ENCODE results near the gene TNS4.

The TNS4 gene

DNA sequence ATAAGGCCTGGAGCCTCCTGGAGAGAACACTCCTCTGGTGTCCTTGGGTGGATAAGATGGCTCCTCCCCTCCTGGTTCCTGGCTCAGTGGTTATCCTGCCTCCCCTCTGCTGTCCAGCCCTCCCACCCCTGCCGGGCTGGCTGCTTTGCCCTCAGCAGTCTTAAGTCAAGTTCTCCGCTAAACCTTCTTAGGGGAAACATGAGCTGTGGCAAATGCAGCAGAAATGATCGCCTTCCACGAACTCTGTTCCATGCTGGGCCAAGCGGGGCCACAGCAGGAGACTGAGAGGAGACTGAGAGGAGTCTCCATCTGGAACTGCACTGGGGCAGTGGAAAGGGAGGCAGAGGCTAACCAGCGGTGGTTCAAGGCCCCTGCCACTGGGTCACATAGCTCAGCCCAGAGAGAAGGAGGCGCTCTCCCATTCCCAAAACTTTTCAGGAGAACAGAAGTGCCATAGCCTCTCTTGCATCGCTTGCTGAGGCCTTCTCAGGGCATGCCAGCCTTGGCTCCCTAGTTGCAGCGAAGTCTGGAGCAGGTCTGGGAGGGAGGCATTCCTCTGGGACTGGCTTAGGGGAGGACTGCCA, 26.9 kb downstream of the TNS4 start:
- Histone ChIP-seq H3K4me2 (no peak overlapping the region), H3K9me3 (peaks cover 21% of the 10 kb centered on the region), H3K4me1 (peaks cover 32% of the 10 kb centered on the region), H3K27me3 (no peaks in the 10 kb centered on the region), H4K20me1 (no peaks in the 10 kb centered on the region), H3K4me3 (no peak overlapping the region), H3K27ac (no peak overlapping the region; the same call in 1 of the 2 replicates), H3K9ac (no peak overlapping the region), H3K36me3 (0 out of 2 replicates have a peak, but pooled peaks cover 5% of the 10 kb centered on the region)
- no peak for TF ChIP-seq Cebpa-rat (IDR thresholded peaks at IDR 0.05)

DNA sequence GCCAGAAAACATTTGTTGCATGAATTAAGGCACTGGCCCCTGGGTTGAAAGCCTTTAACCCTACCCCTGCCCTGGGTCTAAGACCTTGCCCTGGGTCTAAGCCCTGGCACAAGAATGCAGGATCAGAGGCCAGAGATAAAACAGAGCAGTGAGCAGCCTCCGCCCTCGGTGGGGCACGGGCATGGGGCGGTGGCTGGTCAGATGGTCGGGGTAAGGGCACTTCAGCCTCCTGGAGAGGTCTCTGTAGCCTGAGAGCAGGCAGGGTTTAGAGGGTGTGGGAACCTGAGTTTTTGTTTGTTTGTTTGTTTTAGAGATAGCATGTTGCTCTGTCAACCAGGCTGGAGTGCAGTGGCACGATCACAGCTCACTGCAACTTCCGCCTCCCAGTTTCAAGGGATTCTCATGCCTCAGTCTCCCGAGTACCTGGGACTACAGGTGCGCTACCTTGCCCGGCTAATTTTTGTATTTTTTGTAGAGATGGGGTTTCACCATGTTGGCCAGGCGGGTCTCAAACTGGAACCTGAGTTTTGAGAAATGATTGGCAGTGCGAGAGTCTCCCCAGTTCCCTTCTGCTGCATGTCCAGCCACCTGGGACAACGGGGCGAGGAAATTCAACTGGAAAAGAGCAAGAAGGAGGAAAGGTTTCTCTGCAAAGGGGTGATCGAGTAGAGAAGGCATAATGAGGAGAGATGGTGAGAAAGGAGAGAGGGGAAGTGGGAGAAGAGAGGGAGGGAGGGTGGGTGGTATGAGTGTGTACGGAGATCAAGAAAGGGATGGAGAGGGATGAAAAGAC, 27.7 kb downstream of the TNS4 start:
- no peak for TF ChIP-seq Cebpa-rat (IDR thresholded peaks at IDR 0.05)
- Histone ChIP-seq H3K9ac (no peak overlapping the region), H3K27me3 (no peaks in the 10 kb centered on the region), H3K27ac (no peak overlapping the region), H3K4me3 (no peak overlapping the region), H3K4me1 (peaks cover 25% of the 10 kb centered on the region), H3K36me3 (0 out of 2 replicates have a peak, but pooled peaks cover 5% of the 10 kb centered on the region), H4K20me1 (no peaks in the 10 kb centered on the region), H3K4me2 (no peak overlapping the region), H3K9me3 (peaks cover 21% of the 10 kb centered on the region)

- no peak overlapping the region for H3K9ac ChIP-seq
- no peak overlapping the region for H3K4me2 ChIP-seq
- H3K4me3 ChIP-seq, result no peak overlapping the region
- no peak overlapping the region for H3K27ac ChIP-seq
- no peaks in the 10 kb centered on the region for H4K20me1 ChIP-seq
- TF ChIP-seq Cebpa-rat (IDR thresholded peaks at IDR 0.05), result no peak
- peaks cover 20% of the 10 kb centered on the region for H3K4me1 ChIP-seq
- peaks cover 20% of the 10 kb centered on the region for H3K9me3 ChIP-seq
- H3K27me3 ChIP-seq, result no peaks in the 10 kb centered on the region
- H3K36me3 ChIP-seq, result 0 out of 2 replicates have a peak, but pooled peaks cover 5% of the 10 kb centered on the region
Observed at GRCh38 chr17:40472733-40473452, 28.5 kb downstream of the TNS4 start.

DNA sequence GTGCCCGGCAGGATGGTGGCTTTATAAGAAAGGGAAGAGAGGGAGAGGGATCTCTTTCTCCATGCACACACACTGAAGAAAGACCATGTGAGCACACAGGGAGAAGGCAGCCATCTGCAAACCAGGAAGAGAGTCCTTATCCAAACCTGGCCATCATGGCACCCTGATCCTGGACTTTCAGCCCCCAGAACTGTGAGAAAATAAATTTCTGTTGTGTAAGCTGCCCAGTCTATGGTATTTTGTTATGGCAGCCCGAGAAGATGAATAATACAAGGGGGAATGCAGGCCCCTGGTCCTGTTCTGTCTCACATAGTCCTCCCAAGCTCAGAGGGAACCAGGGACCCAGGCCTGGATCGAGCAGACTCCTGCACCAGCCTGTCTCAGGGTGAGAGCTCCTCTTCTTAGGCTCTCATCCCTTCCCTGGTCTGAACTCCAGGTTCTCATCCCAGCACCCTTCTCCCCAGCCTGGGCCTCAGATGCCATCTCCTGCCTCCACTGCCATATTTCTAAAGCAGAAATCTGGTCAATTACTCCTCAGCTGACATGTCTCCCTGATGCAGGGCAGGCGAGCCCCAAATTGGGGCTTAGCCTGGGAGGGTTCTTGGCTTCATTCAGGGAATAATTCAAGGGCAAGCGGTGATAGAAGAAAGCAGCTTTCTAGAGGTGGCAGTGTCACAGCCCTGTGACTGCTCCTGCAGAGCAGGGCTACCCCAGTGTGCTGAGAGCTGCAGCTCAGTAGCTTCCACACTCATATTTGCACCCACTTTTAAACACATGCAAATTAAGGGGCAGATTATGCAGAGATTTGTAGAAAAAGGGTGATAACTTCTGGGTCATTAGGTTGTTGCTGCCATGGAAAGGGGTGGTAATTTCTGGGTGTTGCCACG, 29.3 kb downstream of the TNS4 start:
- H3K27me3 ChIP-seq, result no peaks in the 10 kb centered on the region
- H3K9me3 ChIP-seq, result peaks cover 18% of the 10 kb centered on the region
- H4K20me1 ChIP-seq, result no peaks in the 10 kb centered on the region
- TF ChIP-seq Cebpa-rat (IDR thresholded peaks at IDR 0.05), result no peak
- H3K4me3 ChIP-seq, result no peak overlapping the region
- H3K4me2 ChIP-seq, result no peak overlapping the region
- H3K27ac ChIP-seq, result no peak overlapping the region
- H3K36me3 ChIP-seq, result 0 out of 2 replicates have a peak, but pooled peaks cover 5% of the 10 kb centered on the region
- H3K9ac ChIP-seq, result no peak overlapping the region
- H3K4me1 ChIP-seq, result peaks cover 15% of the 10 kb centered on the region

- Histone ChIP-seq H3K27me3 (no peaks in the 10 kb centered on the region), H3K36me3 (0 out of 2 replicates have a peak, but pooled peaks cover 5% of the 10 kb centered on the region), H3K4me3 (no peak overlapping the region), H3K9me3 (peaks cover 18% of the 10 kb centered on the region), H4K20me1 (no peaks in the 10 kb centered on the region), H3K9ac (no peak overlapping the region), H3K4me2 (no peak overlapping the region), H3K4me1 (peaks cover 6% of the 10 kb centered on the region), H3K27ac (no peak overlapping the region)
- no peak for TF ChIP-seq Cebpa-rat (IDR thresholded peaks at IDR 0.05)
Observed at GRCh38 chr17:40470932-40471828, 30.2 kb downstream of the TNS4 start.

GRCh38 chr17:40469805-40470675, 31.4 kb downstream of the TNS4 start:
- no peak for TF ChIP-seq Cebpa-rat (IDR thresholded peaks at IDR 0.05)
- no peak overlapping the region for H3K4me2 ChIP-seq
- no peaks in the 10 kb centered on the region for H4K20me1 ChIP-seq
- H3K9ac ChIP-seq, result no peak overlapping the region
- H3K4me3 ChIP-seq, result no peak overlapping the region
- H3K9me3 ChIP-seq, result peaks cover 18% of the 10 kb centered on the region
- no peak overlapping the region for H3K27ac ChIP-seq
- no peaks in the 10 kb centered on the region for H3K4me1 ChIP-seq
- no peaks in the 10 kb centered on the region for H3K27me3 ChIP-seq
- 0 out of 2 replicates have a peak, but pooled peaks cover 5% of the 10 kb centered on the region for H3K36me3 ChIP-seq

GRCh38 chr17:40468560-40468959, 32.9 kb downstream of the TNS4 start:
- Histone ChIP-seq H3K4me2 (no peak overlapping the region), H3K27me3 (no peaks in the 10 kb centered on the region), H3K9ac (no peak overlapping the region), H4K20me1 (no peaks in the 10 kb centered on the region), H3K4me3 (no peak overlapping the region), H3K27ac (no peak overlapping the region), H3K36me3 (0 out of 2 replicates have a peak, but pooled peaks cover 5% of the 10 kb centered on the region), H3K9me3 (peaks cover 18% of the 10 kb centered on the region), H3K4me1 (no peaks in the 10 kb centered on the region)
- TF ChIP-seq Cebpa-rat (IDR thresholded peaks at IDR 0.05), result no peak

Data from BLaER1 (cell line).